Mesodermal cell (in vitro differentiated cells): Measurements from ENCODE around the gene NBEAL1.

ENCODE experiments used
- H3K27ac ChIP-seq: 2 replicates; pipeline ENCODE4 v1.7.0; 2013; ENCODE audit warnings: mild to moderate bottlenecking, low read depth, low read length, moderate library complexity; ENCODE audit not compliant: severe bottlenecking
- H3K36me3 ChIP-seq: 2 replicates; pipeline ENCODE4 v1.7.1; 2013; ENCODE audit warnings: mild to moderate bottlenecking, low read length, moderate library complexity; ENCODE audit not compliant: control insufficient read depth, insufficient read depth
- H3K4me1 ChIP-seq: one replicate; pipeline ENCODE4 v1.7.1; 2013; ENCODE audit warnings: mild to moderate bottlenecking, low read length; ENCODE audit not compliant: insufficient read depth, control insufficient read depth, poor library complexity, severe bottlenecking
- H3K4me3 ChIP-seq: 2 replicates; pipeline ENCODE4 v1.7.0; 2013; ENCODE audit warnings: low read length, control low read depth, mild to moderate bottlenecking; ENCODE audit not compliant: insufficient read depth, poor library complexity, severe bottlenecking; ENCODE audit errors: extremely low read depth
- H3K9me3 ChIP-seq: 2 replicates; pipeline ENCODE4 v1.7.1; 2013; ENCODE audit warnings: mild to moderate bottlenecking, low read length, moderate library complexity; ENCODE audit not compliant: control insufficient read depth
- WGBS, 2 experiments: methylation state at CpG; one replicate each; pipeline ENCODE4 v1.1.5; 2013; ENCODE audit warnings: missing lambda C conversion rate in 2 of 2; ENCODE audit not compliant: insufficient coverage in 2 of 2; 5-methylcytosine and 5-hydroxymethylcytosine counted together

The NBEAL1 gene

DNA sequence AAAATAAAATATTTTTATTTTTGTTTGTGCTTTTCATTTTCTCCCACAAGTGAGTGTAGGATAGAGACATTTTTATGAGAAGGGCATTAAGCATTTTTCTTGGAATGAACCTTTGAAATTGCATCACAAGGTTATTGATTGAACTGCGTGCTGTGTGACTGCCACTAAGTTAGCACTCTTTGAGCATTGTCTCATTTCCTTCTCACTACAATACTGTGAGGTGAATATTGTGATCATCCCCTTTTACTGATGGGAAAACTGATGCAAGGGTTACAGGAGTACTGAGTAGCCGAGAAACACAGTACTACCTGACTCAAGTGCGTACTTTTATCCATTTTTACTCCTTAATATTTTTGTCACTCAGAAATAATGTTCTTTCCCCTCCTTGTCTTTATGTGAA is 2.0 kb downstream of the NBEAL1 start:
- H3K9me3 ChIP-seq = no peaks in the 10 kb centered on the region
- WGBS, 2 experiments = no CpG with 5 or more reads among the region's 3 CpGs
- H3K4me1 ChIP-seq = peaks cover 8% of the 10 kb centered on the region
- peaks cover 2% of the 10 kb centered on the region for H3K36me3 ChIP-seq
- H3K27ac ChIP-seq = no peak overlapping the region
- peak overlapping the region; percentile 12 for H3K4me3 ChIP-seq

DNA sequence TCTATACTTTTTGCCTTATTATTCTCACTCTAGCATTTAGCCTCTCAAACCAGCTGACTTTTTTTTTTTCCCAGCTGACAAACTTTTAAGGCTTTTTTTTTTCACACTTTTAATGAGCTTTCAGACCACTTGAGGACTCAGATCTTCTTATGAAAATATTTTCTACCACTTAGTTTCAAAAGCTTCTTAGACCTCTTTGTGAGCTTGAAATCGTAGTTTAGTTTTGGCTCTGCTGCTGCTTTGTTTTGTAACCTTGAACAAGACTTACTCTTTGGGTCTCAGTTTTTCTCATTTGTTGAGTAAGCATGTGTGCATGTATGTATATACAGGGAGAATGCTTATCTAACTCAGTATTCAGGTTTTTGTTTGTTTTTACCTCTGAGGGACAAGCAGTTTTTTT is 3.5 kb downstream of the NBEAL1 start:
- 100% methylated on average over 1 of the region's 1 CpG; no CpG with 5 or more reads in 1 of the 2 experiments for WGBS, 2 experiments
- Histone ChIP-seq H3K4me1 (peaks cover 8% of the 10 kb centered on the region), H3K27ac (peak overlapping the region; percentile 36), H3K4me3 (peak overlapping the region; percentile 23), H3K36me3 (peaks cover 2% of the 10 kb centered on the region), H3K9me3 (no peaks in the 10 kb centered on the region)

DNA sequence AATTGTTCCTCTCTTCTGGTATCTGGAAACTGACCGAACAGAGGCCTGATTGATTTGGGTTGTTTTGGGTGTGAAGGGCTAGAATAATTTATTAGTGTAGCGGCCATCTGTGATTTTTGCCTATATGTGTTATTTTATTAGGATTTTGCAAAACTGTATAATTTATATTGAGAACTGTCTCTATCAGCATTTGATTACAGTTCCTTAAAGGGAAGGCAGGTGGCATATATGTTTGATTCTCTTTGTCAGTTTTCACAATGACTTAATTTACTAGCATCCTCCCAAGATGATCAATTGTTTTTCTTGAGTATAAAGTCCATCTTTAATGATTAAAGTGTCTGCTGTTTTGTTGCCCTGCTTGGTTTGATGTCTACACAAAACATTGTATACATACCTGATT is 4.5 kb downstream of the NBEAL1 start:
- Histone ChIP-seq H3K4me1 (peaks cover 8% of the 10 kb centered on the region), H3K36me3 (peaks cover 2% of the 10 kb centered on the region), H3K9me3 (no peaks in the 10 kb centered on the region), H3K4me3 (no peak overlapping the region), H3K27ac (no peak overlapping the region)
- WGBS, 2 experiments = 100% methylated on average over 1 of the region's 2 CpGs; no CpG with 5 or more reads in 1 of the 2 experiments

- peaks cover under 1% of the 10 kb centered on the region for H3K4me1 ChIP-seq
- H3K27ac ChIP-seq = no peak overlapping the region
- no peaks in the 10 kb centered on the region for H3K9me3 ChIP-seq
- H3K36me3 ChIP-seq = no peaks in the 10 kb centered on the region
- whole genome bisulfite sequencing, 2 experiments = 90 to 100% methylated on average over 1 to 2 of the region's 4 CpGs
- no peak overlapping the region for H3K4me3 ChIP-seq
Measured at GRCh38 chr2:203021991-203022390, 7.3 kb downstream of the NBEAL1 start.

DNA sequence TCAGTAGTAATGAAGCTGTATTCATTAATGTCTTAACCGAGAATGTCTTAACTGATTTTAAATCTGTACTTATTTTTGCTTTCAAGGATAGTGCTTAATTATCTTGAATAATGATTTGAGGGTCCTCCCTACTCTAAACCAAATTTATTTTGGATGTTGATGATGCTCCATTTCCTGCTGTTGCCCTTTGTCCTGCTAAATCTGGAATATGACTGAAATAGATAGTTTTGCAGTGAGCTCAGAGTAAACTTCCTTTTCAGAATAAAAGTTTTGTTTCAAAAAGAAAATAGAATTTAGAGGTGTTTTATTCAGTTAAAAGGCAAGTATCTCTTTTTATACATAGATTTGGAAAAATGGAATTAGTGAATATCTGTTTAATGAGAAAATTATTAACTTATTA is 8.1 kb downstream of the NBEAL1 start:
- no CpG with 5 or more reads among the region's 1 CpG for WGBS, 2 experiments

DNA sequence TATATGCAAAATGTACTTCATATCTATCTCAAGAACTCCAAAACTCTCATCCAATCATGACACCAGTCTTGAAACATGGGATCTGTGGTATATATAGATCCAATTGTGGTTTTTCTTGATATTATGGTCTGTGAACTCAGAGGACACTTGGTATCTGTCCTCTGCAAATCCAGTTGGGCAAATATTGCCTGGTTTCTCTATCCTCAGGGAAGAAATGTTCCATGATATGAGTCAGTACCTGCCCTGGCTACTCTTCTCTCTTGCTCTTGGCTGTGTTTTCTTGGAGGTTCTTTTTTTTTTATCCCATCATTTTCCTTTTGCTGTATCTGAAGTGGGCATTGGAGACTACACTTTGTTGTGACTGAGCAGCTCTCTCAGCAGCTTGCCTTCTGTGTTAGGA is 10.9 kb downstream of the NBEAL1 start:
- Histone ChIP-seq H3K36me3 (no peaks in the 10 kb centered on the region), H3K4me3 (no peak overlapping the region), H3K4me1 (no peaks in the 10 kb centered on the region), H3K27ac (no peak overlapping the region), H3K9me3 (no peaks in the 10 kb centered on the region)

More for the DNA sequence above, 8.1 kb downstream of the NBEAL1 start:
- H3K4me1 ChIP-seq = no peaks in the 10 kb centered on the region
- no peak overlapping the region for H3K27ac ChIP-seq
- H3K4me3 ChIP-seq = no peak overlapping the region
- no peaks in the 10 kb centered on the region for H3K36me3 ChIP-seq
- H3K9me3 ChIP-seq = no peaks in the 10 kb centered on the region

DNA sequence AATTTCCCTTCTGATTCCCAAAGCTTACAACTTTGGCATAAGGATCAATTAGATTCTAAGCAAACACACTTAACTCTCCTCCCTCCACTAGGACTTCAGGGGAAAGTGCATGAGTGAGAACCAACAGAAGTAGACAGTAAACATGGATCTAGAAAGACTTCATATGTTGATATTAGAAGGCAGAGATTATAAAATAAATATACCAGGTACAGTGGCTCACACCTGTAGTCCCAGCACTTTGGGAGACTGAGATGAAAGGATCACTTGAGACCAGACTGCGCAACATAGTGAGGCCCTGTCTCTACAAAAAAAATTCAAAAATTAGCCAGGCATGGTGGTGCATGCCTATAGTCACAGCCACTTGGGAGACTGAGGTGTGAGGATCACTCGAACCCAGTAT is 15.9 kb downstream of the NBEAL1 start:
- H3K9me3 ChIP-seq = no peaks in the 10 kb centered on the region
- H3K4me3 ChIP-seq = no peak overlapping the region
- WGBS, 2 experiments = 90 to 100% methylated on average over 2 of the region's 2 CpGs

GRCh38 chr2:203030991-203031390 is 16.3 kb downstream of the NBEAL1 start:
- H3K4me3 ChIP-seq = no peak overlapping the region
- no peaks in the 10 kb centered on the region for H3K9me3 ChIP-seq
- no peaks in the 10 kb centered on the region for H3K36me3 ChIP-seq
- WGBS, 2 experiments = no CpG with 5 or more reads among the region's 5 CpGs
- H3K27ac ChIP-seq = no peak overlapping the region
- H3K4me1 ChIP-seq = no peaks in the 10 kb centered on the region

More for the DNA sequence above, 15.9 kb downstream of the NBEAL1 start:
- no peaks in the 10 kb centered on the region for H3K36me3 ChIP-seq
- H3K27ac ChIP-seq = no peak overlapping the region
- H3K4me1 ChIP-seq = no peaks in the 10 kb centered on the region

- no peak overlapping the region for H3K27ac ChIP-seq
- H3K36me3 ChIP-seq = no peaks in the 10 kb centered on the region
- H3K9me3 ChIP-seq = no peaks in the 10 kb centered on the region
- H3K4me3 ChIP-seq = no peak overlapping the region
- no peaks in the 10 kb centered on the region for H3K4me1 ChIP-seq
Measured at GRCh38 chr2:203033395-203033794, 18.7 kb downstream of the NBEAL1 start.

DNA sequence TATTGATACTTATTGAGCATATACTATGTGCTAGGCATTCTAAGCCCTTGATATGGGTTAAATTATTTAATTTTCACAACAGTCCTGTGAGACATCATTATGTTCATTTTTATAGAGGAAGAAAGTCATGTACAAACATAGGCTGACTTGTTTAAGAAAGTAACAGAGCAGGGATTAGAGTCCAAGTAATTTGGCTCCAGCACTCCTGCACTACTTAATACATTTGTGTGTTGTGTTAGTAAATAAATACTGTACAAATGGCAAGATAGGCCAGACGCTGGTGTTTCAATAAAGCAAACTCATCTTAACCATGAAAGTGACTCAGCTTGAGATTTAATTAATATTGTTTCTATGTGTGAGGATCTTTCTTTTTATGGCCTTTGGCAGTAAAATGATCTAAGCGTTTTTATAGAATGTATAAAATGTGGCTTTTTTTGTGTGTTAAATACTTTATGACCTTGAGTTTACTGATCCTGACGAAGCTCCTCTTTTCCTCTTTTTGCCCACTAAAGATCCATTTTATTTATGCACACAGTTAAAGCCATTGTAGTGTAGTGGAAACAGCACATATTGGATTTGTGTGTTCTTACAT is 21.3 kb downstream of the NBEAL1 start:
- Histone ChIP-seq H3K36me3 (no peaks in the 10 kb centered on the region), H3K27ac (no peak overlapping the region), H3K4me3 (no peak overlapping the region), H3K9me3 (no peaks in the 10 kb centered on the region), H3K4me1 (no peaks in the 10 kb centered on the region)
- no CpG with 5 or more reads among the region's 3 CpGs for WGBS, 2 experiments

GRCh38 chr2:203037026-203037425 is 22.4 kb downstream of the NBEAL1 start:
- Histone ChIP-seq H3K36me3 (peaks cover 4% of the 10 kb centered on the region), H3K4me3 (no peak overlapping the region), H3K27ac (no peak overlapping the region), H3K9me3 (no peaks in the 10 kb centered on the region), H3K4me1 (no peaks in the 10 kb centered on the region)
- WGBS, 2 experiments = no CpG with 5 or more reads among the region's 2 CpGs
